B cell (primary cell): ENCODE data around the gene NPAT.

Source experiments
- CTCF ChIP-seq: fragments of 200-600 bp; IDR thresholded peaks from one replicate; pipeline ENCODE4 v1.8.0; 2022; ENCODE audit warnings: antibody characterized with exemption, mild to moderate bottlenecking
- EZH2 ChIP-seq: IDR thresholded peaks from 2 replicates; pipeline ENCODE4 v1.6.1; 2012; ENCODE audit warnings: borderline replicate concordance, low read depth, mild to moderate bottlenecking, moderate library complexity, low read length; ENCODE audit not compliant: insufficient read depth, poor library complexity, severe bottlenecking

GRCh38 chr11:108241330-108242037 is 19.0 kb upstream of the NPAT start:
- no peak for TF ChIP-seq CTCF
- TF ChIP-seq EZH2: no peak
